GM18868 (cell line): Measurements from ENCODE around the gene LIPJ.

Source experiments
- ATAC-seq: cut with Tn5 transposase; IDR thresholded peaks from one replicate; pipeline ENCODE4 v1.9.1; 2021; ENCODE audit warnings: mild to moderate bottlenecking, moderate library complexity; ENCODE audit not compliant: unreplicated experiment

The LIPJ gene, protein sequence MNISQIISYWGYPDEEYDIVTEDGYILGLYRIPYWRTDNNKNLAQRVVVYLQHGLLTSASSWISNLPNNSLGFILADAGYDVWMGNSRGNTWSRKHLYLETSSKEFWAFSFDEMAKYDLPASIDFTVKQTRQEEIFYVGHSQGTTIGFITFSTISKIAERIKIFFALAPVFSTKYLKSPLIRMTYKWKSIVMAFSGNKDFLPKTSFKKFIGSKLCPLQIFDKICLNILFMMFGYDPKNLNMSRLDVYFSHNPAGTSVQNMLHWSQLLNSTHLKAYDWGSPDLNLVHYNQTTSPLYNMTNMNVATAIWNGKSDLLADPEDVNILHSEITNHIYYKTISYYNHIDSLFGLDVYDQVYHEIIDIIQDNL

DNA sequence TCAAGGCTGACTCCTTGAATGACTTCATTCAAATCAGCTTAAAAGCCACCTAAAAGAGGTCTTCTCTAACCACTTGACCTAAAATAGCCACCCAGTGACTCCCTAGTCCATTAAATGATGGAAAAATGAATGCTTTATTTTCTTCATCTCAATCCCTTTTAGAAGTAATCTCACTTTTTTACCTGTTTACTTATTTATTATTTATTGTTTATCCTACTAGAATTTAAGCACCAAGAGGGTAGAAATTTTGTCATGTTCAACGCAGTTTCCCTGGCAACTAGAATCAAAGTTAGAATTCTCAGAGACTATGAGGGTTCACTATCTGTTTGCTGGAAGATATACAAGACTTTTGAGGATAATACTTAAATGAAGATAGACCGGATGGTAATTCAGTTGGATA lies at the start of gene LIPJ:
Gene LIPJ (plus strand): TSS at position 301 of the 400 bp plus-strand sequence. CDS start 3,926 bp downstream, outside the sequence.
- no peak for ATAC-seq

DNA sequence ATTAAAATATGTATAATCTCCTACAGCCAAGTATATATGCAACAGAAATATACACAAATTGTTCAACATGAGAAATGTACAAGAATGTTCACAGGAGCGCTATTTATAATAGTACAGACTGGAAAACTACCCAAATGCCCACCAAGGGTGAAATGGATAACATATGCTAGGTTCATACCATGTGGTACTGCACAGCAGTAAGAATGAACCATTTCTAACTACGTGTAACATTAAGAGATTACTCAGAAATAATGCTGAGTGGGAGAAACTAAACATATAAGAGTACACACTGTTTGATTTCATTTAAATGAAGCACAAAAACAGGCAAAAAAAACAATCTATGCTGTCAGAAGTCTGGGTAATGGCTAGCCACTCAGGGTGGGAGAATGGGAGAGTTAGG lies 49.2 kb upstream of the LIPJ start:
- ATAC-seq: no peak

DNA sequence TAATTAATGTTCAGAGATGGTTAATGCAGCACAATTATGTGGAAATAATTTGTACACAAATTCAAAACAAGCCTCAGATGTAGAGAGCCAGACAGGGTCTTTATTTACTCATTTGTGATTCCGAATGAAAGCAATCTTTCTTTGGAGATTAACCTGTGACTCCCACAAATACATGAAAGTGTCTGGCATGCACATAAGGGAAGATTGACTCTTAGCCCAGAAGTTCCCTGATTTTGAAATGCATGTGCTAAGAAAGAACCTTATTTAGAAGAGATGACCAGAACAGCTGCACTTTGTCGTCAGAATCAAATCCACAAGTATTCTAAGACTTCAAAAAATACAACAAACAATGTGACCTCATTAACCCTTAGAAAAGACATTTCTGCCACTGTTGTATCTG lies 48.5 kb upstream of the LIPJ start:
- no peak for ATAC-seq

DNA sequence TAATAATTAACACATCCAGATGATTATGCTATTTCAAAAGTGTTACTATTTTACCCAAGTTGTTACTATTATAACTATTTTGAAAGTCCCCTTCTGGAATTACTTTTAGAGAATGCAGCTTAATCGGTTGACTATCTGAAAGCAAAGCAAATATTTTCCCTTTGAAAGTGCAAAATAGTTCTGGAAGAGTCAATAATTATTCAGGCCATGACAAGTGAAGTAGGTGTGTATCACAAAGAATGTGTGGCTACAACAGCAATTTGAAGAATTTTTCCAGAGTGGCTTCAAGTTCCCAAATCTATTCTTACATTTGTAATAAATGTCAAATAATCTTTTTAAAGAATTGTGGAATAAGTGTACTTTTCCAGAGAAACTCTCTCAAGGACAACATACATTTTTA lies 46.2 kb upstream of the LIPJ start:
- ATAC-seq: no peak

DNA sequence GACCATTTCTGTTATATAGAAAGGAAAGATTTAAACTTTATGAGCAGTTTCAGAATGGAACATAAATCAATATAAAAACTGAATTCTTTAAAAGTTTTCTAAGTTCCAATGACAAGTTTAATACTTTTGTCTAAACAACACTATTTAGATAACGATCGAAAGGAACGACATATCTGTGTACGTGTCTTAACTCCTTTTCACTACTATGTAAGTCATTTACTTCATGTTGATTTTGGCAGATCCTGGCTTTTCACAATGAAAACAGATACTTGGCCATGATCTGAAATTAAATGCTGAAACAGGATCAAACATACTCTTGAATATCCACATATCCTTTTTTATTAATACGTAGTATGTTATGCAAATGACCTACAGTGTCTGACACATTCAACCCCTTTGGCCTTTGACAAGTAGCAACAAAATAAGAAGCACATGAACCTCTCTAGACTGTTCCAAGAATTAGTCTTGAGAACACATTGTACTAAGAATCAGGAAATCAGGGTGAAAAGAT lies 45.4 kb upstream of the LIPJ start:
- ATAC-seq: no peak

DNA sequence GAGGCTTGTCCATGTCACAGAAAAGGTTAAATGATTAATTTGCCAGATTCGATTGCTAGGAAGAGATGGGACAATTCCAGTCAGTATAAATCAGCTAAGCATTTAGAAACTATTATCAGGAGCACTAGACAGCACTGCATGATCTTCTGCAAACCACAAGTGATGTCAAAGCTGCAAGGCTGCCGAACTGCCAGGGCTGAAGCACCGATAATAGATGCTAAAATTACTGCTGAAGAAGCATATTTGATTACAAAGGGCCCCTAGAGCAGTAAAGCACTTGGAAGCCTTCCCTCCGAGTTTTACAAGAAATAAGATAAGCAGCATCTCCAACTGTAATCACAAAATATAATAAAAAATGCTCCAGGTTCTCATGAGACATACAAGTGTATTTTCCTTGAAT lies 44.0 kb upstream of the LIPJ start:
- no peak for ATAC-seq

DNA sequence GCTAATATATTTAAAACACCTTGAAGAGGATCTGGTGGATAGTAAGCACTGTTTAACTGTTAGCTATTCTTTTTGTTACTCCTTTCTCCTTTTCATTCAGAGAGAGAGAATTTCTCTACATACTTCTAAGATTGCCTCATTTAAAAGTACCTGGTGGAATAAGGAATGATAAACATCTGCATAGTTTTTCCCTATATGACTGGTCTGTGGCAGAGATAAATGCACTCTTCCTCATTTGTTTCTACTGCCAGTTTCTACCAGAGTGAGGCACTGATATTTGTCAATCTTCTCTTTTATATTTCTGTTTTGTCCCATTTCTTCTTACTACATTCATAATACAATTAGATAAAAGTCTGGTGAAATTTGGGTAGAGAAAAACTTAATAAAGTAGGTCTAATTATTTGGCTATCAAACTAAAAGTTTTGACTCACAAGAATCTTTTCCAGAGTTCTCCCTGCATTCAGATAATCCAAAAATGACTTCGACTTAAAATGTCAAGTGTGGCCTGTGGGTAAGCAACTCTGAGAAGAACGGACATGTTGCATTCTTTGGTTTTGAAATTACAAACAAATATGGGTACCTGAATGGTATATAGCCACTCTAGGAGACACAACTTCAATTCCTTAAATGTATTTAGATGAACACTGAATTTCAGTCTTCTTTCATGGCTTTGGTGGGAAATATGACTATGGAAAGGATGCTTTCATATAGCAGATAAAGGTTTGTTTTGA lies 42.3 kb upstream of the LIPJ start:
- peak; percentile 69 for ATAC-seq

DNA sequence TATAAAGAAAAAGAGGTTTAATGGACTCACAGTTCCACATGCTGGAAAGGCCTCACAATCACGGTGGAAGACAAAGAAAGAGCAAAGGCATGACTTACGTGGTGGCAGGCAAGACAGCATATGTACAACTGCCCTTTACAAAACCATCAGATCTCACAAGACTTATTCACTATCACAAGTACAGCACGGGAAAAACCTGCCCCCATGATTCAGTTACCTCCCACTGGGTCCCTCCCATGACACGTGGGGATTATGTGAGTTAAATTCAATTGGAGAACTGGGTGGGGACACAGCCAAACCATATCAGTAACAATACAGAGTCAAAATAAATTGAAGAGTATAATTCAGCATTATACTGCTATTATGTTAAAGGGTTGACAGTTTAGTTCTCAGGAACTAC lies 41.2 kb upstream of the LIPJ start:
- ATAC-seq: no peak

DNA sequence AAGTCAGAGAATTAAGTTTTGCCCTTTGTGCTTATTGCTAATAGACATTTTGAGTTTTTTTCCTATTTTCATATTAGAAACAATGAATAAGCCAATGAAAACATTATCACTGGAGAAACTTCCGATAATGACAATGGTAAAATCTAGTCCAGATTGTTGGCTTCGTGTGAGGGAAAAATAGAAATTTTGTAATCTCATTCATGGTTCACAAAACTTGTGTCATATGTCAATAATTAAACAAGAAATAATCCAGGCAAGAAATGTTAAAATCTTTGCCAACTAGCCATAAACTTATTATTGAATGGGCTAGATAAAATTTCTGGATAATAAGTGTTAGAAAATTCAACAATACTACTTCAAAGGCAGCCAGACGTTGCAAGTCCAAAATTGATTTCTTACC lies 40.1 kb upstream of the LIPJ start:
- ATAC-seq: no peak

DNA sequence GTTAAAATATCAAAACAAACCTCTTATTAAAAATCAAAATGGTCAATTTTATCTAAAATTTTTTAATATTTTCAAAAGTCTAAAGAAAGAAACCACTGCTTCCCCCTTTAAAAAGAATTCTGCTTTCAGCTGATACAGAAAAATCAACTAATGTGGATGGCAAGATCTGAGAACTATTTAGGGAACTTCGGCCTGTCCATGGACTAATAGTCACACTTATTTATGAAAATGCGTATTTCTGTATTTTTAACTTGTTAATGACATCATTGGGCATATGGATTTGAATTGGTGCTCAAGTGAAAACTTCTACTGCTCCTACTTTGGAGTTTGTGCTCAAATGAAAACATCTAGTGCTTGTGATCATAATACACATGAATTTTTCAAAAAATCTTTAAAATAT lies 35.3 kb upstream of the LIPJ start:
- no peak for ATAC-seq

DNA sequence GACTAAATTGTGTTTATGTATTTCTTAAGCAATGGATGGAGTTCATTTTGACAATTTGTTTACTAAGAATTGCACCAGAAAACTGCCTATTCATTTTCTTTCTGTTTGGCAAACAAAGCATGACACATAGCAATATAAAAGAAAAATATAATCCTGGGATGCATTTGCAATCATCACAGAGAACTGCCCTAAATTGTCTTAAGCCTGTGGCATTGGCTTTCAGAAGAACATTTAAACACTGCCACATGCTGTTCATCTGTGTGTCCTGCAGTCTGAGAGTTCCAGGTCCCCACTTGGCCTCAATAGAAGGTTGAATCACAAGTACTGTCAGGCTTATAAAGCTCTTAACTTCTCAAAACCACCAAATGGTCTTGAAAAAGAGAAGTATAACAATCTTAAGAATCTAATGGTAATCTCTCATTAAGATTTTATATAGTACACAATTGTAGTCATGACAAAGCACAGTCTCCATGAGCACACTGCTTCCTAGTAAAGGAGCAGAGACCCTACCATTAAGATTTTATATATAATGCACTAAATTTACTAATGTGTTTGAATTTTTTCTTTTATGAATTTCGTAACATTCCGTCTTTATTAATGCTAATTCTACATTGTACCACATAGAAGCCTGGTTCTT lies 33.3 kb upstream of the LIPJ start:
- peak; percentile 74 for ATAC-seq

DNA sequence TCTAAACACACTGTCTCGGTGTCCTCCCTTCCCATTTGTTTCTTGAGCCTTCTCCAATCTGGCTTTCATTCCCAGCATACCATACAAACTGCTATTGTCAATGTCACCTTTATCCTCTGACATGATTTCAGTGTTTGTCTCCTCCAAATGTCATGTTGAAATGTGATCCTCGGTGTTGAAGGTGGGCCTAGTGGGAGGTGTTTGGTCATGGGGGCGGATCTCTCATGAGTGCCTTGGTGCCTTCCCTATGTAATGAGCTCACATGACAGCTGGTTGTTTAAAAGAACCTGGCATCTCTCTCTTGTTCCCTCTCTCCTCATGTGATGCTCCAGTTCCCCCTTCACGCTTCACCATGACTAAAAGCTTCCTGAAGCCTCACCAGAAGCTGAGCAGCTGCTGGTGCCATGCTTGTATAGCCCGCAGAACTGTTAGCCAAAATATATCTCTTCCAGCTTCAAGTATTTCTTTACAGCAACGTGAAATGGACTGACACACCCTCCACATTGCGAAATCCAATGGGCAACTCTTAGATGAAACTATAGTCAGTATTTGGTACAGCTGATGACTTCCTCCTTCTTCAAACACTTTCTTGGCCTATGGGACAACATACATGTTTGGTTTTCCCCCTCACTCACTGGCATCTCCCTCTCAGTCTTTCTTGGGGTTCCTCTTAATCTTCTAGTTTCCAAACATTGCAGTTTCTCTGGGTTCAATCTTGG lies 31.2 kb upstream of the LIPJ start:
- ATAC-seq: no peak

DNA sequence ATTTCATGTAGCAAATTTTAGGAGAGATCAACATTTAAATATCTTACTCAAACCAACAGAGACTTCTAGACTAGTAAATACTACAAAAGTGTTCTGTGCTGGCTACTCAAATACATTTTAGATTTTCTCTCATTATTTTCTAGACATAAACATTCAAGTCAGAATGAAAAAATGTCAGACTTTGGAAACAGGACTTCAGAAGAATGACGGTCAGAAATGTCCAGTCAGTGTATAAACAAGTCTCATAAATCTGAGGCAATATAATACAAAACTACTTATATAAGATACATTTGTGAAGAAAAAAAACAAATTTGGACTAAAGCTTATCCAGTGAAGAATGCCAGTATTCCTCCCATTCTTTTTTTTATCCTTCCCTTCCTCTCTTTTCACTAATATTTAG lies 29.3 kb upstream of the LIPJ start:
- no peak for ATAC-seq

DNA sequence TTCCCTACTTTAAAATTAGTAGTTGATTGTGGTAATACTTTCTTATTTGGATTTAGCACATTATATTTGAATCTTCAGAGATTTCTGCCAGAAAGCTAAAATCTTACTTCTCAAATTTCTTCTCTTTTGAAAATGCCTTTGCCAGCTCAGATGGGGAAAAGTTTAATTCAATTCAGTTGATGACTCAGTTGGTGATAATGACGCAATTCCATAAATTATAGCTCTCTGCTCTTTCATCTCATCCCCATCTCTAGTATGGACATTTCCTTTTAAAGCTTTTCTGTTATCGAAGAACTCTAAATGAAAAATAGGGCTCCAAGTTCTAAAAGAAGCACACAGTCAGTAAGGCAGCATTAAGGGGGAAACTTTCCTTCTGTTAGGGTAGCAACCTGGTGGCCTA lies 28.9 kb upstream of the LIPJ start:
- ATAC-seq: no peak

DNA sequence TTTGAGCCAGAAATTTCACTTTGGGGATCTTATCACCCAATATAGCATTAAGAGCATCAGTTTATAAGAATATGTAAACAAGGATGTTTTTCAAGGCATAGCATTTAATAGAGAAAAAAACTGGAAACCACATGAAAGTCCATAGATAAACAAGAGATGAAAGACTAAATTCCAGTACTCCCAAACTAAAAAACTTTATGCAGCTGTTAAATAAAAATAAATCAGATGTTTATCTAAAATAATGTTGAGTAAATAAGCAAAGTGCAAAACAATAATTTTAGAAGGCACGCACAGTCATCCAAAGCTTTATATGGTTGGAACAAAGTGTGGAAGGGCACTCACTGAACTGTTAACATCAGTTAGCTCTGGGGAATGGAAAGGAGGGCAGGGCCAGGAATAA lies 24.4 kb upstream of the LIPJ start:
- ATAC-seq: no peak

DNA sequence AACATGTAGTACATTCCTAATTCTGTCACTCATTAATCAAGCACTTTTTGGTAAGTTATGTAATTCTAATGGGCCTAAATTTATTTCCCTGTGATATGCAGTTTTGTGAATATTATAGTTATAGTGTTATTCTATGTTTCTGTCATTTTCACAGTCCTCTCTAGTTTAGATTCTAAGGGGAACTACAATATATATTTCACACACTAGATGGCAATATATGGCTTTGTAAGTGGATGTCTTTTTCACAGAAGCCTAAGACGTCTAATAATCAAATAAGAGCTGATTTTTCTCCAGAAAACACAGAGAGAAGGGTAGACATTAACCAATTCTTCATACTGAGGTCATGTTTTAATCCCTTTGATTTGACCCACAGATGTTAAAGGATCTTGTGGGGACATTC lies 21.5 kb upstream of the LIPJ start:
- no peak for ATAC-seq

DNA sequence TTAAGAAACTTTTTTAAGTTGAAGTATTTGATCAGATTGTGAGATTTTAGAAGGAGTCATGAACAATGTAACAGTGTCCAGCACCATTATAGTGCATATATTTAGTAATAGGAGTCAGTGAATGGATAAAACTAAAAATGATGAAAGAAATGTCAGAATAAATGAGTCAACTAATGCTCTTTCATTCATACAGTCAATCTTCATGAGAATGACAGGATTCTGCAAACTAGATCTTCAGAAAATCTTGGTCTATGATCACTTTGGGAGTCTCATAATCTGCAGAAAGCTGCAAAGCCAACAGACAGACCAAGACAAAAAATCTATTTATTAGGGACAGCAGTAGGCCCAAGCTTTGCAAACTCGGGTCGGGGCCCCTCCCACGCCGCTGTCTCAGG lies 4.2 kb upstream of the LIPJ start:
- ATAC-seq: no peak

DNA sequence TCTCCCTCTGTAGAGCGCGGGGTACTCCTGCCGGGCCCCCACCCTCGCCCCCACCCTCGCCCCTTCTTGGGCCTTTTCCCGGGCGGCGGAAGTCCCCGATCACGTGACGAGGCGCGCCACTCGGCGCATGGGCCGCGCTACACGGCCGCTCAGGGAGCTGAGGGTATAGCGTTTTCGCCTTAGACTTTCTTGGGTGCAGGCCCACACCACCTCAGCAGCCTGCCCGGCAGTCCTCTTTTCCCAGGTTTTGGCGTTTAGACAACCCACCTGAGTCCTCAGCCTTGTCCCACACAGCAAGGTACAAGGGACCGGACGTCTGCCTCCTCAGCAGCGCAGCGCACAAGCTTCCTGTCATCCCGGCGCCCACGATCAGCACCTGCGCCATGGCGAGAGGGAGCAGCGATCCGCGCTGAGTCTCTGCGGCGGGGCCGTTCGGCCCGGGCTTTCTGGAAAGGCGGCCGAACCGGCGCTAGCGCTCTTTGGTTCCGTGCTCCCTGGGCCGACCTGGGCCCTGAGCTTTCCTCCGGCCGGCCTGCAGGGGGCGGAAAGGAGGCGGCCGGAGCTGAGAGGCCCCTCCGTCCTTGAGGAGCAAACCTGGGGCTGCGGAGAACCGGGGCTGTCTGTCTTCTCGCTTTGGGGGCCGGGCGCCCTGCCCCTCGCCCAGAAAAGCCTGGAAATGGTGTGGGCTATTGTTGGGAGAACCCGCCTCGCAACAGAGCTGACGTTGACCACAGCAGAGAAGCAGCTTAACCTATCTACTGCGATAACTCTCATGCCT lies 3.6 kb upstream of the LIPJ start, which contains the start of gene RNLS:
Gene RNLS (minus strand): TSS at position 513 of the 778 bp plus-strand sequence.
- peak; percentile 84 for ATAC-seq

DNA sequence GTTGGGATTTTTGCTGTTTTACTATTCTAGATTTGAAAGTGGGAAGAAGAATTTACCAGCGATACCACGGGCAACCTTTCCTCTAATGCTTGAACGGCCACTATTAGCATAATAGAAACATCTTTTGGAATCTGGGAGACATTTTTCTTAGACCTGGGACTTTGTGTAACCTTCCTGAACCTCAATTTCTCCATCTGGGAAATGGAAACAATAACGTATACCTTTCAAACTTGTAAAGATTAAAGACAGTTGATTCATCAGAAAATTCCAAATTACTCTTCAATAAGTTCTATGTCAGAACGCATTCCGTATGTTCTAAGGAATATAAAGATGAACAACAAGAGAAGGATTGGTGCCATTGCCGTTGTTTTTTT lies 3.0 kb upstream of the LIPJ start:
- no peak for ATAC-seq

DNA sequence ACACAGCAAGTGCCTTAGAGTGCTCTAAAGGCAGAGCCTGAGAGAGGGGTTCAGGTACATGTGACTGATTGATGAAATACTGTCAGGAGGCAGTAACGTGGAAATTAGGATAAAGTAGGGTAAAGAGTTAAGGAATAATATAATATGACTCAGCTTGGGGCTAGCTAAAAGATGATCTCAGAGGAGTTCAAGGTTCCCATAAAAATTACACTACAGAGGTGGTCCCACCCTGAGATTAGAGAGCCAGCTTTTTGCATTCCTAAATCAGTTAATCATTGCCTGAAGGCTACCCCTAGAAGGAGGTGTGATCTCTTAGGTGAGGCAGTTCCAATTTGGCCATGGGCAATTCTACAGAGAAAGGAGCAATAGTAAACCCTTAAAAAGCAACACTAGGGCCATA lies 5.8 kb downstream of the LIPJ start:
- no peak for ATAC-seq
